Natural killer cell (primary cell): Measurements from ENCODE around the gene MYADML2. TPM values are rescaled to one million over a fixed set of nuclear protein-coding genes. Genes with fewer than 3 reads are reported as not detected.

Source experiments
- ATAC-seq, 3 donors: fragments of 150-1000 bp in 2 of 3; fragments of 200-7000 bp in 1 of 3; cut with Tn5 transposase; 1 replicate in 1 of 3; 2 replicates in 2 of 3; pipeline ENCODE4 v1.10.0; 2021; ENCODE audit warnings: mild to moderate bottlenecking in 2 of 3, moderate library complexity in 2 of 3
- DNase-seq, 2 donors: peaks; one replicate each; pipeline versions ENCODE4 v3.0.0 to v3.0.0-alpha.2; 2013 to 2021; ENCODE audit warnings: mixed read lengths in 1 of 2
- H3K27ac ChIP-seq: one replicate; pipeline ENCODE4 v1.5.1; 2013; ENCODE audit warnings: mild to moderate bottlenecking, low read length
- H3K27me3 ChIP-seq: one replicate; pipeline ENCODE4 v1.6.1; 2013; ENCODE audit warnings: low read length; ENCODE audit not compliant: control insufficient read depth, insufficient read depth
- H3K36me3 ChIP-seq: one replicate; pipeline ENCODE4 v1.6.1; 2013; ENCODE audit warnings: low read length; ENCODE audit not compliant: control insufficient read depth, insufficient read depth
- H3K4me1 ChIP-seq: one replicate; pipeline ENCODE4 v1.6.1; 2013; ENCODE audit warnings: low read length; ENCODE audit not compliant: control insufficient read depth, insufficient read depth
- H3K4me3 ChIP-seq: one replicate; pipeline ENCODE4 v1.5.1; 2013; ENCODE audit warnings: low read length
- H3K9me3 ChIP-seq: one replicate; pipeline ENCODE4 v1.6.1; 2013; ENCODE audit warnings: low read length; ENCODE audit not compliant: control insufficient read depth, insufficient read depth
- H3K27ac Mint-ChIP-seq, 2 donors: one replicate each; pipeline ENCODE4 v1.8.0; 2022; ENCODE audit warnings: mild to moderate bottlenecking in 2 of 2, mixed read lengths in 2 of 2, moderate library complexity in 1 of 2
- H3K27me3 Mint-ChIP-seq, 2 donors: one replicate each; pipeline ENCODE4 v1.8.0; 2022; ENCODE audit warnings: low read depth in 2 of 2, mixed read lengths in 2 of 2
- H3K36me3 Mint-ChIP-seq: one replicate; pipeline ENCODE4 v1.8.0; 2022; ENCODE audit warnings: mixed read lengths
- H3K4me1 Mint-ChIP-seq, 2 donors: one replicate each; pipeline ENCODE4 v1.8.0; 2022; ENCODE audit warnings: mixed read lengths in 2 of 2
- H3K4me3 Mint-ChIP-seq: one replicate; pipeline ENCODE4 v1.8.0; 2022; ENCODE audit warnings: mild to moderate bottlenecking, moderate library complexity, mixed read lengths
- H3K9me3 Mint-ChIP-seq, 2 donors: one replicate each; pipeline ENCODE4 v1.8.0; 2022; ENCODE audit warnings: mixed read lengths in 2 of 2
- WGBS: methylation state at CpG from one replicate; pipeline ENCODE4 v1.1.7; 2013; ENCODE audit warnings: missing lambda C conversion rate; ENCODE audit not compliant: insufficient coverage; 5-methylcytosine and 5-hydroxymethylcytosine counted together
- intact Hi-C: fragments of 100-400 bp; cut with micrococcal nuclease; formaldehyde crosslinking; loops from one replicate; pipeline ENCODE4 v1.14.2; 2022
- total RNA-seq, 4 donors: library from RNA; stranded (reverse); fragments of 120-200 nt in 1 of 4; gene quantifications; one replicate each; pipeline versions ENCODE4 v1.2.3 to v1.2.4, GENCODE V29; 2013 to 2022
- TF ChIP-seq, protein P1 (sequence below): fragments of 200-600 bp; IDR thresholded peaks from one replicate; pipeline ENCODE4 v1.8.0; 2022; ENCODE audit warnings: antibody characterized with exemption

MYADML2 gene
- total RNA-seq, 3 donors from 2014 or later (not counting 1 experiment from before 2014, with no cell fraction given): not detected

DNA sequence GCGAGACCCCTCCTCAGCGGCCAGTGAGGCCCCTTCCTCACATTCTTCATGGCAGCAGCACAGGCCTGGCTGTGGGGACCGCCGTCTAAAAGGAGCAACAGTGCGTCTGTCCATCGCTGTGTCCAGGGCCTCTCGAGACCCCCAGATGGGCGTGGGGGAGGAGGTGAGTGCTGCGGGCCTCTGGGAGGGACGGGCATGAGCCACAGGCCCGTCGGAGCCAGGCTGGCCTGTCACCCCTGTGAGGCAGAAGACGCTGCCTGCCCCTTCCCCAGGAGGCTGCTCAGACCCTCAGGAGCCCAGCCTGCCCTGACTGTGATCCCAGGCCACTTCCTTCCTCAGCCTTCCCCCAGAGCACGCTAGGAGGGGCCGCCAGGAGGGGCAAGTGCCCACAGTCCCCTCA lies 7.8 kb downstream of the MYADML2 start:
- Histone ChIP-seq H3K27me3 (peaks cover 6% of the 10 kb centered on the region), H3K4me1 (peaks cover 12% of the 10 kb centered on the region), H3K9me3 (no peaks in the 10 kb centered on the region), H3K36me3 (no peaks in the 10 kb centered on the region), H3K27ac (no peak overlapping the region), H3K4me3 (no peak overlapping the region)
- Mint-ChIP-seq H3K9me3 (no peaks in the 10 kb centered on the region), H3K4me1 (peaks cover 0 to 7% of the 10 kb centered on the region in 2 donors), H3K27me3 (peaks cover 0 to 3% of the 10 kb centered on the region in 2 donors), H3K27ac (no peak overlapping the region), H3K36me3 (no peaks in the 10 kb centered on the region), H3K4me3 (no peak overlapping the region)
- intact Hi-C loops: no loop called here
- WGBS: 48% methylated on average over 15 of the region's 15 CpGs
- TF ChIP-seq, protein P1, sequence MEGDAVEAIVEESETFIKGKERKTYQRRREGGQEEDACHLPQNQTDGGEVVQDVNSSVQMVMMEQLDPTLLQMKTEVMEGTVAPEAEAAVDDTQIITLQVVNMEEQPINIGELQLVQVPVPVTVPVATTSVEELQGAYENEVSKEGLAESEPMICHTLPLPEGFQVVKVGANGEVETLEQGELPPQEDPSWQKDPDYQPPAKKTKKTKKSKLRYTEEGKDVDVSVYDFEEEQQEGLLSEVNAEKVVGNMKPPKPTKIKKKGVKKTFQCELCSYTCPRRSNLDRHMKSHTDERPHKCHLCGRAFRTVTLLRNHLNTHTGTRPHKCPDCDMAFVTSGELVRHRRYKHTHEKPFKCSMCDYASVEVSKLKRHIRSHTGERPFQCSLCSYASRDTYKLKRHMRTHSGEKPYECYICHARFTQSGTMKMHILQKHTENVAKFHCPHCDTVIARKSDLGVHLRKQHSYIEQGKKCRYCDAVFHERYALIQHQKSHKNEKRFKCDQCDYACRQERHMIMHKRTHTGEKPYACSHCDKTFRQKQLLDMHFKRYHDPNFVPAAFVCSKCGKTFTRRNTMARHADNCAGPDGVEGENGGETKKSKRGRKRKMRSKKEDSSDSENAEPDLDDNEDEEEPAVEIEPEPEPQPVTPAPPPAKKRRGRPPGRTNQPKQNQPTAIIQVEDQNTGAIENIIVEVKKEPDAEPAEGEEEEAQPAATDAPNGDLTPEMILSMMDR: no peak
- no peak for DNase-seq
- no peak for ATAC-seq

DNA sequence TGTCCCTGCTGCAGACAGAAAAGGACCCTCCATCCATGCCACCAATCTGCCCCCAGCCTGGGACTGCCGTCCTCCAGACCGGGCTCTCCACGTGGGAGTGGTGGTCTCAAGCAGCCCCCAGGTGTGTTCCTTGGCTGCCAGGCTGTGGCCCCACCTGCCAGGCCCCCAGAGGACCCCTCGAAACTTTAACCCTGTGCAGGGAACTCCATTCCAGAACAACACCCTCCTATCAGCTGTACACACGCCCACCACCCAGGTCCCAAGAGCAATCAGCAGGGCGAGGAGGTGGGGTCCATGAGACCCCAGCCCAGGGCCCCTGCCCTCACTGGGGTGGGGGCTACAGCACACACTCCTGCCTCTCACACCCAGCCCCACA lies 11.3 kb downstream of the MYADML2 start:
- peaks cover 0 to 7% of the 10 kb centered on the region in 2 donors for H3K4me1 Mint-ChIP-seq
- ATAC-seq (no peak), DNase-seq (no peak)
- TF ChIP-seq, protein P1: no peak
- Histone ChIP-seq H3K4me1 (peaks cover 12% of the 10 kb centered on the region), H3K27me3 (peaks cover 6% of the 10 kb centered on the region), H3K4me3 (no peak overlapping the region), H3K27ac (no peak overlapping the region), H3K36me3 (no peaks in the 10 kb centered on the region), H3K9me3 (no peaks in the 10 kb centered on the region)
- H3K4me3 Mint-ChIP-seq: peak overlapping the region; percentile 40
- 94% methylated on average over 6 of the region's 6 CpGs for WGBS
- peaks cover 0 to 14% of the 10 kb centered on the region in 2 donors for H3K27me3 Mint-ChIP-seq
- intact Hi-C loops: no loop called here
- H3K27ac Mint-ChIP-seq: peak overlapping the region in 1 of 2 donors; percentile 49
- no peaks in the 10 kb centered on the region for H3K9me3 Mint-ChIP-seq
- H3K36me3 Mint-ChIP-seq: no peaks in the 10 kb centered on the region

DNA sequence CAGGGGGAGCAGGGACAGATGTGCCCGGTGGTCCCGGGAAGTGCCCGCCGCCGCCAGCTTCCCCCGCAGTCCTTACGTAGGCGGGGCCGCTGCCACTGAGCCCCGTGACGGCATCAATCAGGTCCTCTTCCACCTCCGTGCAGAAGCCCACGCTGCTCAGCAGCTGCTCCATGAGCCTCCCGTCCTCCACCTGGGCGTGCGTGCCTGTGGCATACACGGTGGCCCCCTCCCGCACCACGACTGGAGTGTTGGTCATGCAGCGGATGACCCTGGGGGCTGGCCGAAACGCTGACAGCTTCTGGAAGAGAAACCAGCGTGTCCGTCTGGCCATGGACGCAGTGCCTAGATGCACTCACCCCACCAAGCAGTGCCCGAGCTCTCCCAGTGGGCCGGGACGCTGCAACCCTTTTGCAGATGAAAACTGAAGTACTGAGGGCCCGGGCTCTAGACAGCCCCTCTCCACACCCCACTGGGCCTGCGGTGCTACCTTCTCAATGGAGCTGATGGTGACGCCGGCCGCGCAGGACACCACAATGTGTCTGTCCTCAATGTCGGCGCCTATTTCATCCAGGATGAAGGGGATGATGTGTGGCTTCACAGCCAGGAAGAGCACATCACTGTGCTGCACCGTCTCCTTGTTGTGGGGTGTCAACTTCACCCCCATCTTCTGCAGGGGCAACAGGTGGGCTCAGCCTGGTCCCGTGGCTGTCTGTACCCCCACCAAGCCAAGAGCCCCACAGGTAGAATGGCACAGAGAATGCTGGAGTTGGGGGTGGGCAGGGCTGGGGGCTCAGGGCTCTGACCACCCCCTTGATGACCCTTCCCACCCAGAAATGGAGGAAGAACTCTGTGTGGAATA lies 12.0 kb downstream of the MYADML2 start:
- Mint-ChIP-seq H3K27me3 (peaks cover 0 to 15% of the 10 kb centered on the region in 2 donors), H3K36me3 (no peaks in the 10 kb centered on the region), H3K4me3 (no peak overlapping the region), H3K27ac (no peak overlapping the region), H3K4me1 (peaks cover 0 to 7% of the 10 kb centered on the region in 2 donors), H3K9me3 (no peaks in the 10 kb centered on the region)
- Histone ChIP-seq H3K9me3 (no peaks in the 10 kb centered on the region), H3K36me3 (no peaks in the 10 kb centered on the region), H3K4me1 (peaks cover 12% of the 10 kb centered on the region), H3K4me3 (no peak overlapping the region), H3K27ac (no peak overlapping the region), H3K27me3 (peaks cover 6% of the 10 kb centered on the region)
- WGBS: 96% methylated on average over 37 of the region's 38 CpGs
- no peak for DNase-seq
- TF ChIP-seq, protein P1: no peak
- intact Hi-C loops: no loop called here
- no peak for ATAC-seq
